ENCODE measurements around the gene BRME1.

DNA sequence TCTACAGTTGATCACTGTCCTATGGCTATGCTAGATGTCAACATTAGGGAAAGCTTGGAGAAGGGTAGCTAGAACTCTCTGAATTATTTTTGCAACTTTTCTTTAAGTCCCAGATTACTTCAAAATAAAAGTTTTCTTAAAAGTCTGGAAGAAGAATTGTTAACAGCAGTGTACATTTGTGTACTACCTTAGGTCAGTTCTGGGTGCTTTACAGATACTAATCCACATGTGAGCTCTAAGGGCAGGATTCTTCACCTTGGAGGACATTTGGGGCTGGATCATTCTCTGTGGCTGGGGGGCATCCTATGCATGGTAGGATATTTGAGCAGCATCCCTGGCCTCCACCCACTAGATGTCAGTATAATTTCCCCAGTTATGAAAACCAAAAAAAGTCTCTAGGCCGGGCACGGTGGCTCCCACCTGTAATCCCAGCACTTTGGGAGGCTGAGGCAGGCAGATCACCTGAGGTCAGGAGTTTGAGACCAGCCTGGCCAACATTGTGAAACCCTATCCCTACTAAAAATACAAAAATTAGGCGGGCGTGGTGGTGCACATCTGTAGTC, 2.8 kb downstream of the BRME1 start:
- TF ChIP-seq, protein P1, sequence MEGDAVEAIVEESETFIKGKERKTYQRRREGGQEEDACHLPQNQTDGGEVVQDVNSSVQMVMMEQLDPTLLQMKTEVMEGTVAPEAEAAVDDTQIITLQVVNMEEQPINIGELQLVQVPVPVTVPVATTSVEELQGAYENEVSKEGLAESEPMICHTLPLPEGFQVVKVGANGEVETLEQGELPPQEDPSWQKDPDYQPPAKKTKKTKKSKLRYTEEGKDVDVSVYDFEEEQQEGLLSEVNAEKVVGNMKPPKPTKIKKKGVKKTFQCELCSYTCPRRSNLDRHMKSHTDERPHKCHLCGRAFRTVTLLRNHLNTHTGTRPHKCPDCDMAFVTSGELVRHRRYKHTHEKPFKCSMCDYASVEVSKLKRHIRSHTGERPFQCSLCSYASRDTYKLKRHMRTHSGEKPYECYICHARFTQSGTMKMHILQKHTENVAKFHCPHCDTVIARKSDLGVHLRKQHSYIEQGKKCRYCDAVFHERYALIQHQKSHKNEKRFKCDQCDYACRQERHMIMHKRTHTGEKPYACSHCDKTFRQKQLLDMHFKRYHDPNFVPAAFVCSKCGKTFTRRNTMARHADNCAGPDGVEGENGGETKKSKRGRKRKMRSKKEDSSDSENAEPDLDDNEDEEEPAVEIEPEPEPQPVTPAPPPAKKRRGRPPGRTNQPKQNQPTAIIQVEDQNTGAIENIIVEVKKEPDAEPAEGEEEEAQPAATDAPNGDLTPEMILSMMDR (IDR thresholded peaks at IDR 0.05), result peak in 1 of 3 experiments; percentile 35
- no peak for TF ChIP-seq POLR2A (IDR thresholded peaks at IDR 0.05; ENCODE audit: low read depth)
- TF ChIP-seq EP300 (IDR thresholded peaks at IDR 0.05), result no peak
- TF ChIP-seq POLR2AphosphoS5 (IDR thresholded peaks at IDR 0.05), result no peak

Measured in esophagus muscularis mucosa (tissue), 4 donors.